ENCODE data around the gene ADARB2.

The ADARB2 gene

GRCh38 chr10:1686491-1686749, 50.9 kb downstream of the ADARB2 start:
- DNase-seq (ENCODE audit: low read depth), result no peak

GRCh38 chr10:1685699-1686490, 51.4 kb downstream of the ADARB2 start:
- DNase-seq (ENCODE audit: low read depth), result no peak

- DNase-seq (ENCODE audit: low read depth), result no peak
Measured at GRCh38 chr10:1684991-1685390, 52.3 kb downstream of the ADARB2 start.

GRCh38 chr10:1683649-1684048, 53.7 kb downstream of the ADARB2 start:
- no peak for DNase-seq (ENCODE audit: low read depth)

- no peak for DNase-seq (ENCODE audit: low read depth)
Measured at GRCh38 chr10:1679821-1680650, 57.3 kb downstream of the ADARB2 start.

GRCh38 chr10:1678084-1678483, 59.2 kb downstream of the ADARB2 start:
- no peak for DNase-seq (ENCODE audit: low read depth)

- DNase-seq (ENCODE audit: low read depth), result no peak
Measured at GRCh38 chr10:1677307-1677939, 59.9 kb downstream of the ADARB2 start.

GRCh38 chr10:1674501-1674900, 62.8 kb downstream of the ADARB2 start:
- no peak for DNase-seq (ENCODE audit: low read depth)

- no peak for DNase-seq (ENCODE audit: low read depth)
Measured at GRCh38 chr10:1673568-1674345, 63.6 kb downstream of the ADARB2 start.

GRCh38 chr10:1672001-1672781, 65.1 kb downstream of the ADARB2 start:
- no peak for DNase-seq (ENCODE audit: low read depth)

GRCh38 chr10:1671366-1672000, 65.8 kb downstream of the ADARB2 start:
- no peak for DNase-seq (ENCODE audit: low read depth)

- DNase-seq (ENCODE audit: low read depth), result no peak
Measured at GRCh38 chr10:1670541-1671365, 66.6 kb downstream of the ADARB2 start.

- no peak for DNase-seq (ENCODE audit: low read depth)
Measured at GRCh38 chr10:1669433-1669832, 67.9 kb downstream of the ADARB2 start.

GRCh38 chr10:1668399-1668798, 68.9 kb downstream of the ADARB2 start:
- no peak for DNase-seq (ENCODE audit: low read depth)

GRCh38 chr10:1667392-1667791, 69.9 kb downstream of the ADARB2 start:
- DNase-seq (ENCODE audit: low read depth), result no peak

- no peak for DNase-seq (ENCODE audit: low read depth)
Measured at GRCh38 chr10:1666147-1666546, 71.2 kb downstream of the ADARB2 start.

- no peak for DNase-seq (ENCODE audit: low read depth)
Measured at GRCh38 chr10:1665681-1666080, 71.6 kb downstream of the ADARB2 start.

GRCh38 chr10:1665021-1665661, 72.2 kb downstream of the ADARB2 start:
- DNase-seq (ENCODE audit: low read depth), result no peak

- DNase-seq (ENCODE audit: low read depth), result no peak
Measured at GRCh38 chr10:1664333-1664964, 72.9 kb downstream of the ADARB2 start.

All from activated gamma-delta T cell treated with anti-CD3 and anti-CD28 coated beads, Interleukin-2, amount 50 U/mL, for 16 hours (primary cell).